T-helper 1 cell treated with Interleukin-12 subunit alpha and Interleukin-12 subunit beta and Interleukin-4 antibody, amounts not matched to agents 30 μg/mL and 1 μg/mL, for 36 hours (primary cell): ENCODE results near the gene ELFN2.

ENCODE experiments used
- H3K27ac Mint-ChIP-seq: one replicate; pipeline ENCODE4 v1.8.0; 2021; ENCODE audit warnings: mild to moderate bottlenecking, mixed read lengths
- H3K27me3 Mint-ChIP-seq: one replicate; pipeline ENCODE4 v1.8.0; 2021; ENCODE audit warnings: low read depth, mixed read lengths
- H3K36me3 Mint-ChIP-seq: one replicate; pipeline ENCODE4 v1.8.0; 2021; ENCODE audit warnings: low read depth, mixed read lengths
- H3K4me1 Mint-ChIP-seq: one replicate; pipeline ENCODE4 v1.8.0; 2021; ENCODE audit warnings: low read depth, mixed read lengths
- H3K4me3 Mint-ChIP-seq: one replicate; pipeline ENCODE4 v1.8.0; 2021; ENCODE audit warnings: mild to moderate bottlenecking, moderate library complexity, mixed read lengths
- H3K9me3 Mint-ChIP-seq: one replicate; pipeline ENCODE4 v1.8.0; 2021; ENCODE audit warnings: mixed read lengths

ELFN2 gene

GRCh38 chr22:37426706-37427134, 559 bp downstream of the ELFN2 start:
- Mint-ChIP-seq H3K27me3 (peaks cover 67% of the 10 kb centered on the region), H3K27ac (no peak overlapping the region), H3K36me3 (no peaks in the 10 kb centered on the region), H3K4me3 (no peak overlapping the region), H3K9me3 (no peaks in the 10 kb centered on the region), H3K4me1 (peaks cover 7% of the 10 kb centered on the region)

- no peak overlapping the region for H3K27ac Mint-ChIP-seq
Observed at GRCh38 chr22:37425800-37426705, 1.2 kb downstream of the ELFN2 start.

GRCh38 chr22:37425369-37425768, 1.9 kb downstream of the ELFN2 start:
- Mint-ChIP-seq H3K27ac (no peak overlapping the region), H3K36me3 (no peaks in the 10 kb centered on the region), H3K4me3 (no peak overlapping the region), H3K9me3 (no peaks in the 10 kb centered on the region), H3K27me3 (peaks cover 75% of the 10 kb centered on the region), H3K4me1 (peaks cover 4% of the 10 kb centered on the region)

More at GRCh38 chr22:37425800-37426705, 1.2 kb downstream of the ELFN2 start:
- Mint-ChIP-seq H3K36me3 (no peaks in the 10 kb centered on the region), H3K4me1 (peaks cover 5% of the 10 kb centered on the region), H3K9me3 (no peaks in the 10 kb centered on the region), H3K27me3 (peaks cover 74% of the 10 kb centered on the region), H3K4me3 (no peak overlapping the region)

- Mint-ChIP-seq H3K4me1 (peaks cover 12% of the 10 kb centered on the region), H3K36me3 (no peaks in the 10 kb centered on the region), H3K9me3 (no peaks in the 10 kb centered on the region), H3K27ac (no peak overlapping the region), H3K27me3 (peaks cover 77% of the 10 kb centered on the region), H3K4me3 (no peak overlapping the region)
Observed at GRCh38 chr22:37423283-37423682, 4.0 kb downstream of the ELFN2 start.

GRCh38 chr22:37421468-37421877, 5.8 kb downstream of the ELFN2 start:
- H3K4me1 Mint-ChIP-seq = peaks cover 21% of the 10 kb centered on the region
- H3K27ac Mint-ChIP-seq = no peak overlapping the region
- no peaks in the 10 kb centered on the region for H3K9me3 Mint-ChIP-seq
- H3K27me3 Mint-ChIP-seq = peaks cover 80% of the 10 kb centered on the region
- H3K4me3 Mint-ChIP-seq = no peak overlapping the region
- no peaks in the 10 kb centered on the region for H3K36me3 Mint-ChIP-seq

- H3K4me3 Mint-ChIP-seq = peak overlapping the region; percentile 84
- H3K36me3 Mint-ChIP-seq = no peaks in the 10 kb centered on the region
- H3K27me3 Mint-ChIP-seq = peaks cover 80% of the 10 kb centered on the region
- no peaks in the 10 kb centered on the region for H3K9me3 Mint-ChIP-seq
- H3K4me1 Mint-ChIP-seq = peaks cover 27% of the 10 kb centered on the region
- H3K27ac Mint-ChIP-seq = no peak overlapping the region
Observed at GRCh38 chr22:37420686-37421467, 6.4 kb downstream of the ELFN2 start.

- Mint-ChIP-seq H3K9me3 (no peaks in the 10 kb centered on the region), H3K4me1 (peaks cover 25% of the 10 kb centered on the region), H3K27ac (no peak overlapping the region), H3K36me3 (no peaks in the 10 kb centered on the region), H3K4me3 (peak overlapping the region; percentile 84), H3K27me3 (peaks cover 73% of the 10 kb centered on the region)
Observed at GRCh38 chr22:37419969-37420685, 7.2 kb downstream of the ELFN2 start.

GRCh38 chr22:37419370-37419968, 7.8 kb downstream of the ELFN2 start:
- no peaks in the 10 kb centered on the region for H3K9me3 Mint-ChIP-seq
- H3K4me3 Mint-ChIP-seq = peak overlapping the region; percentile 50
- no peak overlapping the region for H3K27ac Mint-ChIP-seq
- H3K4me1 Mint-ChIP-seq = peaks cover 25% of the 10 kb centered on the region
- H3K27me3 Mint-ChIP-seq = peaks cover 70% of the 10 kb centered on the region
- H3K36me3 Mint-ChIP-seq = no peaks in the 10 kb centered on the region

- no peak overlapping the region for H3K4me3 Mint-ChIP-seq
- peaks cover 25% of the 10 kb centered on the region for H3K4me1 Mint-ChIP-seq
- no peaks in the 10 kb centered on the region for H3K36me3 Mint-ChIP-seq
- no peak overlapping the region for H3K27ac Mint-ChIP-seq
- peaks cover 73% of the 10 kb centered on the region for H3K27me3 Mint-ChIP-seq
- H3K9me3 Mint-ChIP-seq = no peaks in the 10 kb centered on the region
Observed at GRCh38 chr22:37418627-37419369, 8.5 kb downstream of the ELFN2 start.

- peaks cover 81% of the 10 kb centered on the region for H3K27me3 Mint-ChIP-seq
Observed at GRCh38 chr22:37417677-37418348, 9.5 kb downstream of the ELFN2 start.

GRCh38 chr22:37417264-37417663, 10.0 kb downstream of the ELFN2 start:
- H3K4me1 Mint-ChIP-seq = peaks cover 29% of the 10 kb centered on the region
- peak overlapping the region; percentile 55 for H3K4me3 Mint-ChIP-seq
- H3K9me3 Mint-ChIP-seq = no peaks in the 10 kb centered on the region
- no peaks in the 10 kb centered on the region for H3K36me3 Mint-ChIP-seq
- no peak overlapping the region for H3K27ac Mint-ChIP-seq
- peaks cover 80% of the 10 kb centered on the region for H3K27me3 Mint-ChIP-seq

More at GRCh38 chr22:37417677-37418348, 9.5 kb downstream of the ELFN2 start:
- H3K36me3 Mint-ChIP-seq = no peaks in the 10 kb centered on the region
- H3K9me3 Mint-ChIP-seq = no peaks in the 10 kb centered on the region
- H3K27ac Mint-ChIP-seq = no peak overlapping the region
- H3K4me1 Mint-ChIP-seq = peaks cover 28% of the 10 kb centered on the region
- no peak overlapping the region for H3K4me3 Mint-ChIP-seq

GRCh38 chr22:37416827-37417226, 10.5 kb downstream of the ELFN2 start:
- H3K4me3 Mint-ChIP-seq = peak overlapping the region; percentile 55
- H3K27ac Mint-ChIP-seq = peak overlapping the region; percentile 8
- H3K27me3 Mint-ChIP-seq = peaks cover 75% of the 10 kb centered on the region
- H3K9me3 Mint-ChIP-seq = no peaks in the 10 kb centered on the region
- H3K4me1 Mint-ChIP-seq = peaks cover 29% of the 10 kb centered on the region
- no peaks in the 10 kb centered on the region for H3K36me3 Mint-ChIP-seq

- H3K36me3 Mint-ChIP-seq = no peaks in the 10 kb centered on the region
- H3K4me3 Mint-ChIP-seq = peak overlapping the region; percentile 67
- no peak overlapping the region for H3K27ac Mint-ChIP-seq
- H3K27me3 Mint-ChIP-seq = peaks cover 71% of the 10 kb centered on the region
- H3K9me3 Mint-ChIP-seq = no peaks in the 10 kb centered on the region
- H3K4me1 Mint-ChIP-seq = peaks cover 29% of the 10 kb centered on the region
Observed at GRCh38 chr22:37416389-37416788, 10.9 kb downstream of the ELFN2 start.
